HepG2 (cell line): ENCODE results near the gene MFAP5. TPM values are rescaled to one million over a fixed set of nuclear protein-coding genes. Genes with fewer than 3 reads are reported as not detected.

ENCODE experiments used
- ATAC-seq: fragments of 200-7000 bp; cut with Tn5 transposase; 3 replicates; pipeline ENCODE4 v1.9.1; 2020; ENCODE audit warnings: mild to moderate bottlenecking, moderate library complexity
- BruUV-seq: library from RNA; stranded (reverse); fragments of 400-500 nt; replicated peaks from 2 replicates; lab custom pipeline; 2021; lab: Mats Ljungman, UMichigan
- CTCF ChIA-PET: fragments of 300-600 bp; formaldehyde crosslinking; extraction: SDS; loops from one replicate; lab custom pipeline; 2021; ENCODE audit warnings: low total read pairs, inconsistent platforms, low intra/inter-chr PET ratio; lab: Yijun Ruan, JAX
- POLR2A ChIA-PET: fragments of 350-600 bp; sonication (Branson Sonifier 250); formaldehyde crosslinking; loops from one replicate; lab custom pipeline; 2020; ENCODE audit warnings: antibody characterized with exemption, inconsistent platforms; lab: Yijun Ruan, JAX
- DNase-seq: peaks from one replicate; pipeline ENCODE4 v3.0.0-alpha.2; 2015; ENCODE audit warnings: low spot score
- FAIRE-seq: peaks from 3 replicates; lab custom pipeline; 2011; peaks lifted over from hg19 to GRCh38; lab: Jason Lieb, UNC
- H2AFZ ChIP-seq: one replicate; pipeline ENCODE4 v1.6.1; 2011; ENCODE audit warnings: low read length, inconsistent platforms
- H3K27ac ChIP-seq: fragments of 300-600 bp; 3 replicates; pipeline ENCODE4 v1.8.0; 2011; ENCODE audit warnings: mixed run types, mild to moderate bottlenecking, mixed read lengths, low read length, inconsistent platforms; ENCODE audit not compliant: insufficient read depth; ENCODE audit errors: extremely low read length
- H3K27me3 ChIP-seq, 2 experiments: fragments of 200-600 bp in 1 of 2; 2 replicates in 1 of 2; 3 replicates in 1 of 2; pipeline versions ENCODE4 v1.6.0 to v1.8.0; 2011; ENCODE audit warnings: low read length in 2 of 2, mild to moderate bottlenecking in 2 of 2, moderate library complexity in 2 of 2, inconsistent platforms in 1 of 2; ENCODE audit not compliant: insufficient read depth in 2 of 2, control insufficient read depth in 1 of 2
- H3K36me3 ChIP-seq, 2 experiments: fragments of 200-600 bp in 1 of 2; replicated peaks in 1 of 2; 2 replicates in 1 of 2; 3 replicates in 1 of 2; pipeline versions ENCODE4 v1.5.1 to v1.8.0; 2011; ENCODE audit warnings: low read length in 2 of 2, inconsistent platforms in 1 of 2; ENCODE audit not compliant: insufficient read depth in 2 of 2, control insufficient read depth in 1 of 2
- H3K4me1 ChIP-seq: 2 replicates; pipeline ENCODE4 v1.5.1; 2012; ENCODE audit warnings: low read length, inconsistent platforms; ENCODE audit not compliant: insufficient read depth
- H3K4me2 ChIP-seq: 2 replicates; pipeline ENCODE4 v1.6.0; 2011; ENCODE audit warnings: low read depth, low read length, inconsistent platforms
- H3K4me3 ChIP-seq, 3 experiments: fragments of 200-600 bp in 1 of 3; sonication (generic), shearing (Covaris generic) in 1 of 3; replicated peaks in 1 of 3; 2 replicates each; pipeline ENCODE4 v1.5.1; 2011 to 2016; ENCODE audit warnings: low read length in 3 of 3, inconsistent platforms in 2 of 3, low read depth in 2 of 3, mild to moderate bottlenecking in 2 of 3, control low read depth in 1 of 3, mixed read lengths in 1 of 3; ENCODE audit not compliant: insufficient read depth in 1 of 3
- H3K79me2 ChIP-seq: one replicate; pipeline ENCODE4 v1.6.1; 2011; ENCODE audit warnings: low read length, inconsistent platforms; ENCODE audit not compliant: insufficient read depth
- H3K9ac ChIP-seq: 2 replicates; pipeline ENCODE4 v1.6.0; 2011; ENCODE audit warnings: mild to moderate bottlenecking, low read depth, low read length, inconsistent platforms; ENCODE audit not compliant: insufficient read depth
- H3K9me3 ChIP-seq: 2 replicates; pipeline ENCODE4 v1.5.1; 2012; ENCODE audit warnings: mild to moderate bottlenecking, low read length
- H4K20me1 ChIP-seq: 2 replicates; pipeline ENCODE4 v1.6.0; 2011; ENCODE audit warnings: inconsistent platforms, mild to moderate bottlenecking, low read length, moderate library complexity; ENCODE audit not compliant: insufficient read depth
- BRD4 ChIP-seq: sonication (generic); formaldehyde crosslinking; IDR thresholded peaks from 2 replicates; pipeline ENCODE4 v1.4.0; 2020; ENCODE audit warnings: missing genetic modification reagents
- DR1 ChIP-seq: sonication (generic); formaldehyde crosslinking; IDR thresholded peaks from 2 replicates; pipeline ENCODE4 v1.8.0; 2021; ENCODE audit warnings: mild to moderate bottlenecking, missing genetic modification reagents, inconsistent platforms
- FOXJ3 ChIP-seq: sonication (generic); formaldehyde crosslinking; IDR thresholded peaks from 2 replicates; pipeline ENCODE4 v1.4.0; 2020; ENCODE audit warnings: missing genetic modification reagents, mild to moderate bottlenecking, borderline replicate concordance
- HES4 ChIP-seq: sonication (generic); formaldehyde crosslinking; IDR thresholded peaks from 2 replicates; pipeline ENCODE4 v1.9.0; 2021; ENCODE audit warnings: mild to moderate bottlenecking, missing genetic modification reagents, borderline replicate concordance
- HNF4G ChIP-seq, 2 experiments: sonication (generic) in 1 of 2; formaldehyde crosslinking in 1 of 2; IDR thresholded peaks; 2 replicates each; pipeline versions ENCODE4 v1.4.0 to v1.6.1; 2011 to 2020; ENCODE audit warnings: borderline replicate concordance in 2 of 2, low read depth in 2 of 2, mild to moderate bottlenecking in 2 of 2, low read length in 1 of 2, missing genetic modification reagents in 1 of 2, moderate library complexity in 1 of 2
- HOXD1 ChIP-seq: sonication (generic); formaldehyde crosslinking; IDR thresholded peaks from 2 replicates; pipeline ENCODE4 v1.5.0; 2020; ENCODE audit warnings: missing genetic modification reagents
- NR2F6 ChIP-seq, 2 experiments: IDR thresholded peaks; 2 replicates each; pipeline ENCODE4 v1.6.1; 2016; ENCODE audit warnings: antibody characterized with exemption in 1 of 2, mild to moderate bottlenecking in 1 of 2
- ZBTB10 ChIP-seq: sonication (generic); formaldehyde crosslinking; IDR thresholded peaks from 2 replicates; pipeline ENCODE4 v1.4.0; 2020; ENCODE audit warnings: missing genetic modification reagents, borderline replicate concordance
- ZBTB7A ChIP-seq: sonication (generic); formaldehyde crosslinking; IDR thresholded peaks from 2 replicates; pipeline ENCODE4 v1.8.0; 2022; ENCODE audit warnings: mild to moderate bottlenecking, missing genetic modification reagents
- ZNF180 ChIP-seq: sonication (generic); formaldehyde crosslinking; IDR thresholded peaks from 2 replicates; pipeline ENCODE4 v1.4.0; 2020; ENCODE audit warnings: low read depth, missing genetic modification reagents, borderline replicate concordance
- ZNF556 ChIP-seq: sonication (generic); formaldehyde crosslinking; IDR thresholded peaks from 2 replicates; pipeline ENCODE4 v1.4.0; 2020; ENCODE audit warnings: mild to moderate bottlenecking, missing genetic modification reagents, borderline replicate concordance
- ZNF652 ChIP-seq: IDR thresholded peaks from 2 replicates; pipeline ENCODE4 v1.6.1; 2016; ENCODE audit warnings: low read depth, borderline replicate concordance
- ZNF710 ChIP-seq: sonication (generic); formaldehyde crosslinking; IDR thresholded peaks from 2 replicates; pipeline ENCODE4 v1.5.0; 2020; ENCODE audit warnings: mild to moderate bottlenecking, missing genetic modification reagents, borderline replicate concordance
- ZNF773 ChIP-seq: sonication (generic); formaldehyde crosslinking; IDR thresholded peaks from 2 replicates; pipeline ENCODE4 v1.4.0; 2020; ENCODE audit warnings: missing genetic modification reagents, borderline replicate concordance
- WGBS: methylation state at CpG from one replicate; pipeline ENCODE4 v1.1.6; 2017; ENCODE audit warnings: low lambda C conversion rate; 5-methylcytosine and 5-hydroxymethylcytosine counted together
- in situ Hi-C: cut with HindIII; loops from 2 replicates; pipeline ENCODE4 v1.10.0; 2017; ENCODE audit warnings: low pct_unique_long_range_greater_than_20kb; ENCODE audit not compliant: extremely low pct_ligation_motif_present
- intact Hi-C: fragments of 100-400 bp; cut with micrococcal nuclease; formaldehyde crosslinking; loops from one replicate; pipeline ENCODE4 v1.10.0; 2022; ENCODE audit not compliant: unreplicated experiment
- polyA plus RNA-seq, 8 experiments: library from polyadenylated mRNA; depleted of rRNA in 3 of 8; stranded (reverse) in 7 of 8; unstranded in 1 of 8; fragments of >200 nt; fragmentation: Illumina TruSeq in 4 of 8; extraction: Trizol in 4 of 8; gene quantifications; 2 replicates each; pipeline versions ENCODE4 v1.2.1 to v1.2.3, GENCODE V29; 2011 to 2016; ENCODE audit warnings: low read depth in 4 of 8, missing spikeins in 1 of 8, mixed read lengths in 1 of 8; ENCODE audit not compliant: insufficient read depth in 1 of 8
- total RNA-seq, 5 experiments: library from RNA; depleted of rRNA; stranded (reverse); fragments of >200 nt; fragmentation: Illumina TruSeq; extraction: Trizol; gene quantifications; 2 replicates each; pipeline ENCODE4 v1.2.3, GENCODE V29; 2016; ENCODE audit warnings: low read depth in 1 of 5

Gene MFAP5
- total and polyA plus RNA-seq, 2 of the 13 experiments (the other 11 are each of a cell fraction or from before 2014, with no cell fraction given), result 0.07 TPM; not detected in 1

DNA sequence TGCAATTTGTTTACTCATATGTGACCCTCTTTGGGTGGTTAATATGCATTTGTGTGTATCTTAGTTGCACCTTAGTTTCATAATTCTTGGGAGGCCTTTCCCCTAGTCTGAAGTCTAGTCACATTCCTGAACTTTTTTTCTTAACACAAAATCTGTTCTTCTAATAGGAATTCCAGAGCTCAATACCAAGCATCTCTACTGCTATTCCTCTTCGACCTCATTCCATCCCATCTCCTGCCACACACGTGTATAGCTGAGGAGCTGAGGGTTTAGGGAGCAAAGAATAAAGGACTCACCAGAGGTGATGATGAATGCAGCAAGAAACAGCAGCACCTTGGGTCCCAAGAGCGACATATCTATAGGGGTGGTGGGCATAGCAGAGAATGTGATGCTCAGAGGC, 875 bp downstream of the MFAP5 start:
- Histone ChIP-seq H3K36me3 (no peaks in the 10 kb centered on the region), H3K27ac (no peak overlapping the region), H4K20me1 (no peaks in the 10 kb centered on the region), H2AFZ (no peak overlapping the region), H3K9me3 (no peaks in the 10 kb centered on the region), H3K27me3 (peaks cover 0 to 10% of the 10 kb centered on the region in 2 experiments; a peak in 3 of 5 replicates), H3K79me2 (no peaks in the 10 kb centered on the region), H3K9ac (no peak overlapping the region), H3K4me2 (no peak overlapping the region), H3K4me1 (no peaks in the 10 kb centered on the region), H3K4me3 (no peak overlapping the region)
- no peak for FAIRE-seq
- no TSS peak for BruUV-seq
- POLR2A ChIA-PET, result no interaction called here
- CTCF ChIA-PET, result no interaction called here
- WGBS, result 0% methylated on average over 3 of the region's 3 CpGs
- intact Hi-C loops (no loop called here), in situ Hi-C loops (no loop called here)
- TF ChIP-seq FOXJ3 (CRISPR knock-in tag) (no peak), HES4 (no peak), DR1 (CRISPR knock-in tag) (no peak), ZBTB7A (CRISPR knock-in tag) (no peak), NR2F6 (IDR thresholded peaks at IDR 0.05) (no peak), NR2F6 (CRISPR knock-in tag; IDR thresholded peaks at IDR 0.05) (no peak), ZNF773 (no peak), ZNF710 (CRISPR knock-in tag) (no peak), BRD4 (CRISPR knock-in tag) (no peak), ZNF652 (CRISPR knock-in tag) (no peak), ZBTB10 (CRISPR knock-in tag) (no peak), HNF4G (IDR thresholded peaks at IDR 0.05; ENCODE audit: borderline replicate concordance, low read depth, low read length) (no peak), HNF4G (CRISPR knock-in tag; IDR thresholded peaks at IDR 0.05; ENCODE audit: borderline replicate concordance, low read depth) (no peak), ZNF556 (CRISPR knock-in tag) (no peak), HOXD1 (no peak), ZNF180 (CRISPR knock-in tag) (no peak)
- DNase-seq, result no peak
- no peak for ATAC-seq
